ENCODE measurements around the gene PWWP2B.

The PWWP2B gene

DNA sequence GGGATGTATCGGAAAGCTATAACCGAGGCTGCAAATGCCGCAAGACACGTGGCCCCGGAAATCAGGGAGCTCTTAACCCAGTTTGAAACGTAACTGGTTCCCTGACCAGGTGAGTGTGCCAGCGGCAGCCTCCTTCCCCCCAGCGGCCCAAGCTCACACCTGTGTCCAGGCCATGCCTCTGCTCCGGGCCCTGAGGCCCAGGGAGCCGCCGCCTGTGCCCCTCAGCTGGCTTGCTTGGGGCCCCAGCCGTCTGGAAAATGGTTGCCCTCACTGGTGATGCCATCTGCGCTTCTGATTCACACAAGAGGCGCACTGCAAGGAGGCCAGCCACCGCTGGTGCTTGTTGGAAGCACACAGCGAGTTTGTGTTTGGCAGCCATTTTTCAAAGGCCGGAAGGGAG lies 9.2 kb downstream of the PWWP2B start:
- DNase-seq: no peak

DNA sequence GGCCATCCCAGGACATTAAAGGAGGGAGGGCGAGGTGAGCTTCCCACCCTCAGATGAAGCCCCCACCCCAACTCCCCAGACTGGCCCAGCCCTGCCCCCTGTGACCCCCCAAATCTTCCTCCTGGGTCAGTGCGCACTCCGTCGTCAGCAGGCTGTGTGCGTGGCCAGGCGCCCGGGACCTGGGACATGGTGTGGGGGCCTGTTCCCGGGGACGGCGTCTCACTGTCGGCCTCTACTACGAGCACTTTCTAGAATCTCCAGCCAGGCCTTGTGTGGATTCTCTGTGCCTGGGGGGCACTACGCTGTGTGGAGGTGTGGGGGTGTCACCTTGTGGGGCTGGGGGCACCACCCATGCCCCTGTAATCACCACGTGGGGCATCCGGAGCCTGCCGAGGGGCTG lies 9.8 kb downstream of the PWWP2B start:
- no peak for DNase-seq

DNA sequence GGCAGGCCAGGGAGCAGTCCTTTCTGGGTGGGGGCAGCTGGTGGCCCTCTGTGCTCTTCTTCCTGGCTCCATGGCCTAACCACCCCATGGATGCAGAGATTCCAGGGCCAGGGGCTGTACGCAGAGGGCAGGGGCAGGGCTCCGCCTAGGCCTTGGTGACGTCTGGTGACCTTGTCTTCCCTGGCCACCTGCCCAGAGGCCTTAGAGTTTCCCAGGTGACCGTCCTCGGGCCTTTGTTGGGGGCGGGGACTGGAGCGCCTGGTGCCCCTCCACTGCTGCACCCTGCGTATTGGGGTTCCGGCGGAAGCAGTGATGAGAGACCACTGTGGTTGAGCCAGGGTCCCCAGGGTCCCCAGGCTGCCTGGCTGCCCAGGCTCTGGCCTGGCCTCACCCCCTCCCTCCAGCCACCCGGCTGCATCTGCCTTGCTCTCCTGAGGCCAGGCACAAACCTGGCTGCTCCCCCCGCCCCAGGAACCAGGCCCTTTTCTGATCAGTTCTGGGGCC lies 10.3 kb downstream of the PWWP2B start:
- no peak for DNase-seq

DNA sequence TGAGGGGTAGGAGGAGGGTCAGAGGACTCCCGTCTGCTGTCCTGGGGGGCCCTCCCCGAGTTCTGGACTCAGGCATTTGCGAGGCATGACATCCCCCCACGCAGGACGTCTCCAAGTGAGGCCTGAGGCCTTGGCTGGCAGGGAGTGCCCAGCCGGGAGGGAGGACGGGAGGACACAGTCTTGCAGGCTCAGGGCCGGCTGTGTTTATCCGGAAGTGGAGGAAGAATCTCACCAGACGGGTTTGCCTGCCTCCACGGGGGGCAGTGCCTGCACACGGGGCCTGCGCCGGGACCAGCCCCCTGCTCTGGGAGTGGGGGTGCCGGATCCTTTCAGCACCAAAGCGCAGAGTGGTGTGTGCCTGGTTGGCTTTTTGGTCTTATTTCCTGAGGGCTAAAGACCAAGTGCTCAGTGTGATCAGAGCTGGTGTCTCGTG lies 10.9 kb downstream of the PWWP2B start:
- peak in 2 of 51 donors; percentile 28 to 36 for DNase-seq

DNA sequence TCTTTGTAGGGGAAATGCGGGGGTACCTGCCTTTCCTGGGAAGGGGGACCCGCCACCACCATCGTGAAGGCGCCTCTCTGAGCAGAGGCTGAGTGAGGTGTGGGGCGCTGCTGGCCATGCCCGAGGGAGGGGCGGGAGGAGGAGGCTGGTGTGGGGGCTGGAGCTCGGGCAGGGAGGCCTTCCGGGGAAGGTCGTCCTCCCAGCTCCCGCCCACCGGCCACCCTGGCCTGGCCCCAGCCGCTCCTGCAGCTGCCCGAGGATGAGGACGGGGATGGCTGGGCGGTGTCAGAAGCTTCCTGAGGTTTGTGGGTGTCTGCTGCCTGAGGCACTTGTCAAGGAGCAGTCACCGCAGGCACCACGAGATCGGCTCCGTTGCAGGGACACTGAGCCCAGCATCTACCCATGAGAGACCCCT lies 11.4 kb downstream of the PWWP2B start:
- no peak for DNase-seq

DNA sequence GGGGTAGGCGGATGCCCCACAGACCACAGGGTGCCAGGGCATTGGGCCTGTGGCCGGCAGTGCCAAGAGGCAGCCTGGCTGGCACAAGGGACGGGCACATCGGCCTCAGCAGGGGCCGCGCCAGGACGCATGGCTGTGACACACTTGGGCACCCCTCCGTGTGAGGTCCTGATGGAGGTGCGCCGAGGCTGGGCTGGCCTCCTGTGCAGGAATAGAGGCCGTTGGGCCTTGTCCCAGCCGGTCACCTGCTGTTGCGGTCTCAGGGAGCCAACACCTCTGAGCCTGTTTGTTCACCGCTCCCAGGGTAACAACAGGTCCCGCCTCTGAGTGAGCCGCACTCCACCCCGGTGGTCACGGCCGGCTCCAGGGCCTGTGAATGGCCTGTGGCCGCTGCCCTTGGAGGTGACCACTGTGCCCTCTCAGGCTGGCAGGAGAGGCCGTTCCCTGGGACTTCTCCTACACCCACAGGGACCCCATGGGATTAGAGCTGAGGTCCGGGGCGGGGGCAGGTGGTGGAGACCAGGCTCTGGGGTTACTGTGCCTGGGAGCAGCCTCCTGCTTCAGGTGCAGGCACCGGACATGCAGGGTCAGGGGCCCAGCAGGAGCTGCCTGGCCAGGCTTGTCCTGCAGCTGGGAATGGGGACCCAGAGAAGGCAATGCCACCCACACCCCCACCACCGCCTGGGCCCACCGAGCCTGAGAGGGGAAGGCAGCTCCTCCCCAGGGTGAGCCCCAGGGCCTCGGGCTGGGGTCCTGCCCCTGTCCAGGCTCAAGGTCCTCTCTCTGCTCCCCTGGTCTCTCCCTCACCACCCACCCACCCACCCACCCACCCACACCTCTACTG lies 12.0 kb downstream of the PWWP2B start:
- no peak for DNase-seq

DNA sequence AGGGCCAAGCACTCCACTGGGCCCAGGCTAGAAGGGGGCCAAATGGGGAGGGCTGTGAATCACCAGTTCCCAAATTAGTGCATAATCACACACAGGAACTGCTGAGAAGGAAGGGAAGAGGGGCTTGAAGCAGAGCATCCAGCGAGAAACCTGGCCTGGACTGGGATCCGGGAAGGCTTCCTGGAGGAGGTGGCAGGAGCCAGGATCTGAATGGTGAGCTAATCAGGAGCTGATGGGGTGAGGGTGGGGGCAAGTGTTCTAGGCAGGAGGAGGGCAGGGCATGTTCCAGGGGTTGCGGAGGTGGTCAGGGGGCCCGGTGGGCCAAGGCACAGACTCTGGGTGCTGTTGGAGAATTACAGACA lies 12.6 kb downstream of the PWWP2B start:
- no peak for DNase-seq

DNA sequence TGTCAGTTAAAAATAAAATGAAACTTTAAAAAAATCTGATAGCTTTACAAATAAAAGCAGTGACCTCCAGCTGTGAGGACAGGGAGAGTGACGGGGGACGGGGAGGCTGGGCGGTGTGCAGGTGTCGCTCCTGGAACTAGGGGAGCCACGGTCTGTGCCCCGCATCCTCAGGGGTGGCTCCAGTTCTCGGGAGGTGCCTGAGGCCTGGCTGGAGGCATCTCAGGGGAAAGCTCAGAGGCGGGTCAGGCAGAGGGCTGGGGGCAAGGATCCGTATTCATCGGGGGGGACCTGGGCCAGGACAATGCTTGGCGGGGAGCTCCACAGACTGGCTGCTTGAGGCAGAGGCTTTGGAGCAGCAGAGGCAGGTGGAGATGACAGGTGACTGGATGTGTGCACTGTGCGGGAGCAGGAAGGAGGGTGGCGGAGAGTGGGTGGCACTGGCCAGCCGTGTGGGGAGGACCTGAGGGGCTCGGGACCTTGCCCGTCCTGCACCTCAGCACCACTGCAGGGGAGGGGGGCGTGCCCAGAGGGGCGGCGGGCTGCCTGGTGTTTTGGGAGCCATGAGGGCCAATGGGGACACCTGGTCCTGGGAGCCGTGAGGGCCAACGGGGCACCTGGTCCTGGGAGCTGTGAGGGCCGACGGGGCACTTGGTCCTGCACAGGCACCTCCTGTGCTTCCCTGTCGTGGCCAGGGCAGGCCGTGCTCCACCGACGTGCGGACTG lies 13.2 kb downstream of the PWWP2B start:
- no peak for DNase-seq

DNA sequence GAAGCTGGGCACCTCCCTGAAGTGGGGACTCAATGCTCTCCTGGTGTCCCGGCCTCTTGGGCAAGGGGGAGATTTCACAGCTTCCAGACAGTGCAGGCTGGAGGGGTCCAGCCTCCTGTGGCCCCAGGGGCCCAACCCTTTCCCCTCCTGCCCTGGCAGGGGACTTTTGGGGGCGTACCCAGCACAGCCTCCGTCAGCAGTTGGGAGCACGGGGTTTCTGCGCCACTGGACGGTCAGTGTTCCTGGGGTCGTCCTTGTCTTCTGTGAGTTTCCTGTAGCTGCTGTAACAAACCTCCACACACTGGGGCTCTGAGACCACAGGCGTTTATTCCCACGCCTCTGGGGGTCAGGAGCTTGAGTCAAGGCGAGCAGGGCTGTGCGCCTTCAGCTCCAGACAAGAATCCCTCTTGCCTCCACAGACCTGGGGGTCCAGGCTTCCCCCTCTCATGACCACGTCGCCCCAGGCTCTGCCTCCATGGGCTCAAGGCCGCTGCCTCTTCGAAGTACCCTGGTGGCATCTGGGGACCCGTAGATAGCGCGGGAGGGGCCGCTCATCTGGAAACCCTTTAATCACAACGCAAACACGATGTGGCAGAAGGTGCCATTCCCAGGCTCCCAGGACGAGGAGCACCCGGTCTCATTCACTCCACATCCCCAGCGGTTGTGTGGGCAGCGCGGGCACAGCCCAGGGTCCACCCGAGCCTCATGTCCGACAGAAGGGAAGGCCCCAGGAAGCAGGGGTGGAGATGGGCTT lies 14.0 kb downstream of the PWWP2B start:
- DNase-seq: no peak

DNA sequence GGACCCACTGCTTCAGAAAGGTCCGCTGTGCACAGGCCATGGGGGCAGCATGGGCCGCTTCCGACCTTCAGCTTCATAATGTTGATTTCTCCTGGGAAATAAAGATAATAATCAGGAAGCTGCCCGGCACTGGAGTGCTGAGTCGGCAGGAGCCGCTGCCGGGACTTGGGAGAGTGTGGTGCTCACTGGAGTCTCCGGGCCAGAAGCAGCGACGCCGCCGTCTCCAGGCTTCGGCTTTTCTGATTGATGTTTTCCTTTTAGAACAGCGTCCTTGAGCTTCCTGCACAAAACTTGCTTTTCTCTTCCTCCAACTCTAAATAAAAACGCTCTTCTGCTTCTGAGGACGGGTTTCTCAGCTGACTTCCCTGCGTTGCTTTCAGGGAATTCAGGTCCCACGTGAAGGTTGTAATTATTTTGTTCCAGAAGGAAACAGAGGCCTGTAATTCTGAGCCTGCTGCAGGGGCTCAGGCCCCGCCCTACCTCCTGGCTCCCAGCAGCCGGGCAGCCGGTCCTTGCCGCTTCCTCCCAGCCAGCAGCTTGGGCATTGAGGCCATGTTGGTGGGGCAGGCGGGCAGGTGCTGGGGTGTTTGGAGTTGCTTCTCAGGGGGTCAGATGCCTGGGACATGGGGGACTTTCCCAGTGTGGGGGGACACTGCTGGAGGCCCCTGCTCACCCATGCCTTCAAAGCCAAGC lies 14.7 kb downstream of the PWWP2B start:
- DNase-seq: peak in 4 of 51 donors; percentile 23 to 34 (median 30)

DNA sequence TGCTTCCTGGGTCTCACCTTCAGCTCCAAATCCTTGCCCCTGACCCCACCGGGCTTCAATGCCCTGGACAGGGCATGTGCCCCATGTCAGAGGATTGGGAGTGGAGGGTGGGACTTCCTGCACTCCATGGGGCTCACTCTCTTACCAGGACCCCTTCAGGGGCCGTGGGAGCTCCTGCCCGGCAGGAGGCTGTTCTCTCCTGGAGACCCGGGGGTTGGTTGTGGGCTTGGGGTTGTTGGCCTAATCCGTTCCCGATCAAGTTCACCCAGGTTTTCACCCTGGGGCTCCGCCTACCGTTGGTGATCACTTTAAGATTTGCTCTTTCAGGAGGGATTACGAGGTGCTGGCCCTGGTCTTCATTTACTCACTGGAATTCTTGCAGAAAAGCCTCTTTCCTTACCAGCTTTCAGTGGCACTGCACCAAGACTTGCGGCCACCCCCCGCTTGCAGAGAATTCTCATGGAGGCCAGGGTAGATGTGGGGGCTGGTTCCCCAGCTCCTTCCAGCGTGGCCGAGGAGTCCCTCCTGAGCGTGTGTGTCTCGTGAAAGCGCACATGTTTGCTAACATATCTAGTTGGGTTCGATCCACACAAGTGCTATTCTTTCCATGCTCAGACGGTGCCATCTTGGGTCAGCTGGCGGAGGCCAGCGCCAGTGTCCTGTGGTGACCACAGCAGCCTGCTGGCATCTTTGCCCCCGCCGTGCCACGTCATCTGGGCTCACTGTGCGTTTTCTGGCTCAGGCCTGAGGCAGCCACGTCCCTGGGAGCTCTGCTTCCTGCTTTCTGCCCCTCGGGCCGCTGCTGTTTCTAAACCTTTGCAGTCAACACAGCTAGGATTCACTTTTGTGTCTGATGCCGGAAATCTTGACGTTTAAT lies 15.6 kb downstream of the PWWP2B start:
- peak in 2 of 51 donors; percentile 28 to 35 for DNase-seq

DNA sequence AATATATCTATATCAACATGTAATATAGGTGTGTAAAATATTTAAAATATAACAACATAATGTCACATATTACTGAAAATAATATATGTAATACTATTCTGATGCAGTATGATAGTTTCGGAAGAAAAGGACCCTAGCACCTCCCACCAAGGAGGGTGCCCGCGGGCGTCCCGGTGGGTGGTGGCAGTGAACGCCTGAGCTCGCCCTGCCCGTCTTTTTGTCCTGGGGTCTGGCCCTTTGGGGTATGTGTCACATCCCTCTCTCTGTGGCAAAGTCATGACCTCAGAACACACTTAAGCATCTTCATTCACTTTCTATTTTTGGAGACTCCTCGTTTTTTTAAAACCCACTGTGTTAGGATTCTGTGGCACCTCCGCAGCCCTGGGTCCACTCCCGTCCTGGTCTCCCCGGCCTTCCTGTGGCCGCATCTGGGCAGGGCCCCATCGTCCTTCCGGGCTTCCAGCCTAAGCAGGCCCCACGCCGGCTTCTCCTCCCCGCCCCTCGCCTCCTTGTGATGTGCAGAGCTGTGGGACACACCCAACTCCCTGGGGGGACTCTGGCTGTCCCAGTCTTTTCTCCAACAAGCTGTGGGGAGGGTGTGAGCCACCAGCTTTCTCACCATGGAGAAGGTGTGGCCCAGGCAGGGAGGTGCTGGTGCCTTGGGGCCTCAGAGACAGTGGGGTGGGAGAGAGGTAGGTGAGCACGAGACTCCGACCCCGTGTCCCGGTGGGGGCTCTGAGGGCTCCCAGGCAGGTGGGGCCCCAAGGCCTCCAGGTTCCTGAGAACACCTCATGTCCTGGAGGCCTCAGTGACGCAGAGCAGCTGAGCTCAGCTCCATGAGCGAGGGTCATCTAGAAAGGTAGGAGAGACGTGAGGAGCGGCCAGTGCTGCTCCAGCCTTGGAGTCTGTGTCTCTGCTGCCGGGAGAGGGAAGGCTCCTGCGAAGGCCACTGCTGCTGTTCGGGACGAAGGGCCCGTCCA lies 16.5 kb downstream of the PWWP2B start:
- no peak for DNase-seq

DNA sequence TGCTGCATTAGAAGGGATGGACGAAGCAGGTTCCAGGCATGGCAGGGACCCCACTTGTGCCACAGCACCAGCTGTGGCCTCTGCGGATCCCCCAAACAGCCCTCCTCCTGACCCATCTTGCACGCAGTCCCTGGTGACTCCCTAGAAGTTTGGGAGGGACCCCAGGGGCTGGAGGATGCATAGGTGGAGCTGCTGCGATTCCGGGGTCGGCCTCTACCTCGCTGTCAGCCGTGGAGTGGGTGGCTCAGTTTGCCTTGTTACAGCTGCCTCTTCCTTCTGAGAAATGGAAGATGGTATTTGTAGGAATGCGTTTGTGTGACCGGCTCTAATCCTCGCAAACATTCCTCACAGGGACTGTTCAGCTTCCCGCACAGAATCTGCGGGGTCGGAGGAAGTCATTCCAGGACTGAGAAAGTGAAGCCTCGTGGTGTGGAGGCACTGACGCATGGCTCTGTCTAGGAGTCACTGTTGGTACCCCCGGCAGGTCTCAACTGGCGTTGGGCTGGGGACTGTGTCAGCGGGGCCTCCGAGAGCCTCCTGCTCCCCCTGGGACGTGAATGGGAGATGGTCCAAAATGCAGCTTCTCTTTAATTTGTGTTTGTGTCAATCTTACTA lies 17.5 kb downstream of the PWWP2B start:
- no peak for DNase-seq

DNA sequence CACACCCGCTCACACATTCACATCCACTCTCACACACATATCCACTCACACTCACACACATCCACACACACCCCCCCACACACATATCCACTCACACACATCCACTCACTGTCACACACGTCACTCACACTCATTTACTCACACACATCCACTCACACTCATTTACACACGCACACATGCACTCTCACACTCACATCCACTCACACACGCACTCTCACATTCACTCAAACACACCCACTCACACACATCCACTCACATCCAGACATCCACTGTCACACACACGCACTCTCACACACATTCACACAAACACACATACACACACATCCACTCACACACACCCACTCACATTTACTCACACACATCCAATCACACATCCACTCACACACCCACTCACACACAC lies 18.3 kb downstream of the PWWP2B start:
- no peak for DNase-seq

DNA sequence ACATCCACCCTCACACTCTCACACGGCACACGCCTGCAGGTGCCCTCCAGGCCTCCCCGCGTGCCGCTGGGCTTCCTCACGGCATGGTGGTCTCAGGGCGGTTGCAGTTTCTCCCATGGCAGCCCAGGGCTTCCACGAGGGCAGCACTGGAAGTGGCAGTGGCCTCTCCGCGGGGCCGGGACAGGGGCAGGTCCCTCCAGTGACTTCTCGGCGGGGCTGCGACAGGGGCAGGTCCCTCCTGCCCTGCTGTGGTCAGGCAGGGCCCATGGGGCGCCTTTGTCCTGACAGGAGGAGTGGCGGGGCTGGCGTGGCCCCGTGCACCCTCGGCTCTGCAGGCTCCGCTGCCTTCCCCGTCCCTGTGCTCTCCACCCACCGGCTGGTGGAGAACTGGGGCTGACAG lies 19.0 kb downstream of the PWWP2B start:
- no peak for DNase-seq

DNA sequence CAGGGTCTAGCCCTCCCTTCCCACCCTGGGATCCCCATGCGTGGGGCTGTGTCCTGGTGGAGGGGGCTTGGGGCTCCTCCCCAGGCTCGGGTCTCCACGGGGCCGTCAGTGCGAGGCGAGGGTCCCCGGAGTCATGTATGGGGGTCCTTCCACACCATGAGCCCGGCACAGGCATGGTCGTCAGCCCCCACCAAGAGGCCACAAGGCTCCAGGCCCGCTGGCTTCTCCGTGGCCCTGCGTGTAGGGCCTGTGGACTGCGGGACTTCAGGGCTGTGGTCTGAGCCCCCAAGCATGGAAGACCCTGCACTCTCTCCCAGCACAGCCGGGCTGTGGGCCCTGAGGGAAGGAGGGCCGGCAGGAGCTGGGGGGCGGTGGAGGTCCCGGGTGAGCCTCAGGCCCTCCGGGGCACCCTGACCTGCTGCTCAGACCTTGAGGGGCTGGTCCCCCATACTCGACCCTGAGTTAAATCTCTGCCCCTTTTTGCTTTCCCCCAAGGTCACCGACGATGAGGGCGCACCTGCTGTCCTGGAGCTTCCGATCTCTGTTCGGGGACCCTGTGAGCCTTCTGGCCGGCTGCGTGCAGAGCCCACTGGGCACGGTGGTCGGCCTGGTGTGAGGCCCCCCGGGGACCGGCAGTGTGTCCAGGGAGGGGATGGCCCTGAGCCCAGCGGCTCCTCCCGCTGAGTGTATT lies 19.7 kb downstream of the PWWP2B start:
- DNase-seq: no peak

DNA sequence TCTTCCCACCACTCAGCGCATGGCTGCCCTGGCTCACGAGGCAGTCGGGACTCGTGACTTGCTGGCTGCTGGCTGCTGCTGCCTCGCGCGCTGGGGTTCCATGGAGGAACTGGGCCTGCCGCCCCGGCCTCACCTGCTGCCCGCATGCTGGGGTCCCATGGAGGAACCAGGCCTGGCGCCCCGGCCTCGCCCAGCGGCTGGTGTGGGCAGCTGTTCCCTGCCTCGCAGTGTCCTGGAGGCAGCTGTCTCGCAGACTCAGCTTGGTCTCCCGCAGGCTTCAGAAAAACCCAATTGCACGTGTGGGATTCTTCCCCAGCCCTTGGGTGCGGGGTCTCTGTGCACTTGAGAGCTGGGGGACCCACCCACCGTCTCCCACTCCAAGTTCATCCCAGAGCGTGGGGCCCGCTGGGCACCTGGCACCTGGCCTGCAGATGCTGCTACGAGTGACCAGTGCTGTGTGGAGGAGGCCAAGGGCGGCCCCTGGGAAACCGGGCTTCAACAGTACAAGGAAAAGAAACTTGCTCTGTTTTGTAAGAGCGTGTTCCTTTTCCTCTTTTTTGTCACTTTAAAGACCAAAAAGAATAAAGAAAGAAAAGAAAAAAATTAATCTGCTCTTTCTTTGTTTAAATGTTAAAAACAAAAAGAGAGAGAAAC lies 20.4 kb downstream of the PWWP2B start:
- no peak for DNase-seq
